Heart right ventricle (tissue), 16 donors: Measurements from ENCODE around the gene EIF4ENIF1. TPM values are rescaled to one million over a fixed set of nuclear protein-coding genes. Genes with fewer than 3 reads are reported as not detected.

Experiments used
- ATAC-seq, 8 donors: fragments of 200-7000 bp; cut with Tn5 transposase; one replicate each; pipeline ENCODE4 v1.9.1; 2020; ENCODE audit warnings: mild to moderate bottlenecking in 8 of 8, moderate library complexity in 8 of 8, moderate number of reproducible peaks in 1 of 8
- DNase-seq, 2 donors: peaks; one replicate each; pipeline ENCODE4 v3.0.0-alpha.2; 2020
- H3K27ac ChIP-seq, 10 donors: fragments of 200-600 bp; sonication (generic) in 2 of 10; one replicate each; pipeline versions ENCODE4 v1.5.0 to v1.8.0; 2020 to 2022; ENCODE audit warnings: mild to moderate bottlenecking in 3 of 10
- H3K27me3 ChIP-seq, 7 donors: fragments of 200-600 bp; one replicate each; pipeline ENCODE4 v1.8.0; 2021 to 2022; ENCODE audit warnings: mild to moderate bottlenecking in 2 of 7
- H3K36me3 ChIP-seq, 9 donors: fragments of 200-600 bp; sonication (generic) in 1 of 9; one replicate each; pipeline versions ENCODE4 v1.5.0 to v1.8.0; 2020 to 2022; ENCODE audit warnings: mild to moderate bottlenecking in 2 of 9
- H3K4me1 ChIP-seq, 9 donors: fragments of 200-600 bp; sonication (generic) in 1 of 9; one replicate each; pipeline versions ENCODE4 v1.5.0 to v1.8.0; 2020 to 2022; ENCODE audit warnings: mild to moderate bottlenecking in 4 of 9
- H3K4me3 ChIP-seq, 10 donors: fragments of 200-600 bp; sonication (generic) in 2 of 10; one replicate each; pipeline versions ENCODE4 v1.5.0 to v1.8.0; 2020 to 2022; ENCODE audit warnings: mild to moderate bottlenecking in 7 of 10, moderate library complexity in 2 of 10
- H3K9me3 ChIP-seq, 11 donors: fragments of 200-600 bp in 10 of 11; sonication (generic) in 2 of 11; one replicate each; pipeline versions ENCODE4 v1.5.0 to v1.8.0; 2013 to 2022; ENCODE audit warnings: mild to moderate bottlenecking in 2 of 11, control low read depth in 1 of 11, moderate library complexity in 1 of 11
- CTCF ChIP-seq, 9 donors: fragments of 200-600 bp; sonication (generic) in 2 of 9; IDR thresholded peaks; one replicate each; pipeline versions ENCODE4 v1.5.0 to v1.8.0; 2021 to 2022; ENCODE audit warnings: antibody characterized with exemption in 9 of 9, mild to moderate bottlenecking in 5 of 9, moderate library complexity in 1 of 9
- WGBS, 2 donors: extraction: QIAGEN DNeasy Blood & Tissue Kit; methylation state at CpG; one replicate each; pipeline ENCODE4 v1.1.7; 2013; ENCODE audit warnings: inconsistent platforms in 1 of 2; 5-methylcytosine and 5-hydroxymethylcytosine counted together
- intact Hi-C, 10 donors: fragments of 100-400 bp; cut with DNase I; formaldehyde crosslinking; loops; one replicate each; pipeline versions ENCODE4 v1.11.1 to v1.14.2; 2022
- polyA plus RNA-seq, 2 donors: library from polyadenylated mRNA; stranded (reverse); fragments of 200-250 nt; gene quantifications; one replicate each; pipeline ENCODE4 v1.2.3, GENCODE V29; 2013
- total RNA-seq, 10 donors: library from RNA; stranded (reverse); fragmentation: NEBNext Ultra II Directional in 3 of 10; extraction: Animal tissue kit (Norgen Biotek cat#: 25700) in 3 of 10; gene quantifications; one replicate each; pipeline versions ENCODE4 v1.2.1 to v1.2.4, GENCODE V29; 2021 to 2023
- donor health status: Arrhythmogenic right ventricular cardiomyopathy.
- donor health status: ischemic (EF 13 %, LVEDD 7.1; RV severe dilation, severe dysfunction).
- donor health status: healthy with polysubstance abuse.
- donor health status: DM: no; HTN: yes; CAD: no.
- donor health status: DM: no; HTN: no; CAD: no.
- donor health status: ischemic (EF 25% LVEDD 6.9; RV normal size, moderate dysfunction).
- donor health status: ischemic (EF 25% LVEDD 5.7; RV mildly dilated, moderate dysfunction).
- donor health status: healthy.
- donor health status: DM: yes; HTN: yes; CAD: no.
- donor health status: Ischemic cardiomyopathy.
- donor health status: ischemic (EF 35%, LVEDD 5.7; RV mildly dilated, moderate dysfunction).
- donor health status: nonischemic (EF 11% LVEDD 7.7; RV severe dilation, severe dysfunction).
- donor health status: DM: yes; HTN: yes; CAD: no.
- donor health status: PGD.
- donor health status: ischemic (EF 29% LVEDD 5.4; RV normal size, mild dysfunction).
- donor health status: nonischemic (EF 23%, LVEDD 6.1; RV moderate dilation, normal function).

Gene EIF4ENIF1
- total and polyA plus RNA-seq, 12 donors: 9.0 to 31.9 (median 22.5) TPM

GRCh38 chr22:31393893-31394292 lies 95.7 kb downstream of the EIF4ENIF1 start:
- Histone ChIP-seq H3K36me3 (no peaks in the 10 kb centered on the region), H3K4me3 (no peak overlapping the region), H3K27me3 (no peaks in the 10 kb centered on the region), H3K4me1 (peaks cover 0 to 7% (median 4%) of the 10 kb centered on the region in 9 donors), H3K9me3 (no peaks in the 10 kb centered on the region), H3K27ac (no peak overlapping the region)
- WGBS, 2 donors: 96 to 98% methylated on average over 2 of the region's 2 CpGs
- no peak for DNase-seq
- TF ChIP-seq CTCF (IDR thresholded peaks at IDR 0.05): no peak
- intact Hi-C loops: no loop called here
- no peak for ATAC-seq

Other genes with a start within 250 kb of the EIF4ENIF1 start
- gene PIK3IP1, start 197.4 kb downstream of the EIF4ENIF1 start, total RNA-seq: 10 to 100 TPM in 9 of 10 donors, 1 to 10 TPM in 1; 3.6 to 28.6 (median 17.6) TPM
- gene PIK3IP1, start 197.4 kb downstream of the EIF4ENIF1 start, polyA plus RNA-seq: 1 to 10 TPM; 3.7 to 7.9 TPM
- gene PATZ1, start 143.5 kb downstream of the EIF4ENIF1 start, total RNA-seq: 10 to 100 TPM; 10.8 to 16.9 (median 14.1) TPM
- 10 to 100 TPM in 1 of 2 donors, 1 to 10 TPM in 1; 6.6 to 12.5 TPM for gene PATZ1, start 143.5 kb downstream of the EIF4ENIF1 start, polyA plus RNA-seq
- gene DRG1, start 90.2 kb downstream of the EIF4ENIF1 start, total RNA-seq: 10 to 100 TPM; 50.4 to 76.7 (median 60.2) TPM
- 10 to 100 TPM; 65.7 to 71.7 TPM for gene DRG1, start 90.2 kb downstream of the EIF4ENIF1 start, polyA plus RNA-seq
- gene SFI1, start 6.7 kb upstream of the EIF4ENIF1 start, total RNA-seq: 10 to 100 TPM in 1 of 10 donors, 1 to 10 TPM in 9; 6.1 to 12.1 (median 7.3) TPM
- gene SFI1, start 6.7 kb upstream of the EIF4ENIF1 start, polyA plus RNA-seq: 10 to 100 TPM in 1 of 2 donors, 1 to 10 TPM in 1; 4.7 to 20.1 TPM
- 10 to 100 TPM; 16.3 to 30.0 (median 18.7) TPM for gene PISD, start 172.4 kb upstream of the EIF4ENIF1 start, total RNA-seq
- gene PISD, start 172.4 kb upstream of the EIF4ENIF1 start, polyA plus RNA-seq: 10 to 100 TPM; 15.5 to 20.6 TPM